Prostate gland (tissue), 2 donors: ENCODE results near the gene SUPT6H. TPM values are rescaled to one million over a fixed set of nuclear protein-coding genes. Genes with fewer than 3 reads are reported as not detected.
A peak's percentile ranks its signal among the peaks of the same experiment; 100 is the strongest.

Experiments
- DNase-seq: peaks from one replicate; pipeline ENCODE4 v3.0.0-alpha.2; 2019; ENCODE audit warnings: low spot score
- H3K27ac ChIP-seq, 2 donors: fragments of 200-600 bp; sonication (generic); 2 replicates each; pipeline ENCODE4 v1.5.1; 2017 to 2019
- H3K27me3 ChIP-seq: fragments of 200-600 bp; sonication (generic); replicated peaks from 2 replicates; pipeline ENCODE4 v1.5.1; 2019; ENCODE audit not compliant: insufficient read depth
- H3K36me3 ChIP-seq, 2 donors: fragments of 200-600 bp; sonication (generic); 1 replicate in 1 of 2; 2 replicates in 1 of 2; pipeline versions ENCODE4 v1.5.1 to v1.8.1; 2017 to 2019
- H3K4me1 ChIP-seq: fragments of 200-600 bp; sonication (generic); replicated peaks from 2 replicates; pipeline ENCODE4 v1.5.1; 2019
- H3K4me3 ChIP-seq, 2 donors: fragments of 200-600 bp; sonication (generic); 2 replicates each; pipeline ENCODE4 v1.5.1; 2017 to 2019
- H3K9me3 ChIP-seq: fragments of 200-600 bp; sonication (generic); 2 replicates; pipeline ENCODE4 v1.5.1; 2017
- POLR2A ChIP-seq: fragments of 450-650 bp; IDR thresholded peaks from one replicate; pipeline ENCODE4 v1.6.1; 2016; ENCODE audit warnings: antibody characterized with exemption, mild to moderate bottlenecking
- POLR2AphosphoS5 ChIP-seq: sonication (generic); formaldehyde crosslinking; IDR thresholded peaks from one replicate; pipeline ENCODE4 v1.6.1; 2017; ENCODE audit warnings: antibody characterized with exemption
- WGBS: methylation state at CpG from one replicate; pipeline ENCODE4 v1.1.5; 2018; 5-methylcytosine and 5-hydroxymethylcytosine counted together
- intact Hi-C: fragments of 100-400 bp; cut with DNase I; formaldehyde crosslinking; loops from one replicate; pipeline ENCODE4 v1.14.2; 2022
- total RNA-seq, 2 donors: library from RNA; depleted of rRNA; stranded (reverse); fragments of >200 nt; gene quantifications; one replicate each; pipeline ENCODE4 v1.1.0, GENCODE V29; 2016
- TF ChIP-seq, protein P1 (sequence below), 4 experiments: fragments of 200-600 bp in 2 of 4; fragments of 450-650 bp in 2 of 4; sonication (generic) in 2 of 4; IDR thresholded peaks; 1 replicate in 3 of 4; 2 replicates in 1 of 4; pipeline ENCODE4 v1.5.1; 2016 to 2019; ENCODE audit warnings: antibody characterized with exemption in 4 of 4, mild to moderate bottlenecking in 2 of 4, moderate library complexity in 2 of 4

Gene SUPT6H
- total RNA-seq, 2 donors from 2014 or later = 52.7 to 138 TPM

DNA sequence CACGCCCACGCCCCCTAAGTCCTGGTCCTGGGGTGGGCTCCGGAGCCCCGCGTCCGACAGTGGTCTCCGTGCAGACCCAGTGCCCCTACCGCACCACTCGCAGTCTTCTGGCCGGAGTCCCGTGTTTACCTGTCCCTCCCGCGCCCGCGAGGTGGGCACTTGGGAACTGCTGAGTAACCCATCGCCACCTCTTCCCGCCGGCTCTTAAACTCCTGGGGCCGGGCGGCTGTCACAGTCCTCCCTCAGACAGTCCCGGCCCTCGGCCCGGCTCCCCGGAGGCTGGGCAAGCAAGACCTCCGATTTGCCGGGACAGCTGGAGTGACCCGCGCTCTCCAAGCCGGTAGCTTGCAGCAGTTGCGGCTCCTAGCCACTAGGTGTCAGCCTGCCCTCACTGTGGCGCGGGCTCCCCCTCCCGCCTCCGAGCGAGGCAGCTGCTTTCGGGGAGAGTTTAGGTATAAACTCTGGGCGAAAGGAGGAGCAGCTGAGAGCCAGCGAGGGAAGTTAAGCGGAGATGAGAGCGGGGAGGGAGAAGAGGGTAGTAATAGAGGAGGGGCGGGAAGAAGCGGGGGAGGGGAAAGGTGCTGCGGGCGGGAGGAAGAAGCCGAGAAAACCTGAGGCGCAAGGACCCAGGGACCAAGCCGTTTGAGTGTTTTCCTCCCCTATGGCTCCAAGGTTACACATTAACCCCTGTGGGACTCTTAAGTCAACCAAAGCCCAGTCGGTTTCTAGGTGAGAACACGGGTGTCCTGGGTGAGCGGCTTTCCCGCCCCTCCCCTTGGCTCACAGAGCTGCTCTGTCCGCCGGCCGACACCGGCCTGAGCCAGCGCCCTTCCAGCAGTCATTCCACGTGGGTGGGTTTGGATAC, 64.9 kb downstream of the SUPT6H start:
- TF ChIP-seq, protein P1, sequence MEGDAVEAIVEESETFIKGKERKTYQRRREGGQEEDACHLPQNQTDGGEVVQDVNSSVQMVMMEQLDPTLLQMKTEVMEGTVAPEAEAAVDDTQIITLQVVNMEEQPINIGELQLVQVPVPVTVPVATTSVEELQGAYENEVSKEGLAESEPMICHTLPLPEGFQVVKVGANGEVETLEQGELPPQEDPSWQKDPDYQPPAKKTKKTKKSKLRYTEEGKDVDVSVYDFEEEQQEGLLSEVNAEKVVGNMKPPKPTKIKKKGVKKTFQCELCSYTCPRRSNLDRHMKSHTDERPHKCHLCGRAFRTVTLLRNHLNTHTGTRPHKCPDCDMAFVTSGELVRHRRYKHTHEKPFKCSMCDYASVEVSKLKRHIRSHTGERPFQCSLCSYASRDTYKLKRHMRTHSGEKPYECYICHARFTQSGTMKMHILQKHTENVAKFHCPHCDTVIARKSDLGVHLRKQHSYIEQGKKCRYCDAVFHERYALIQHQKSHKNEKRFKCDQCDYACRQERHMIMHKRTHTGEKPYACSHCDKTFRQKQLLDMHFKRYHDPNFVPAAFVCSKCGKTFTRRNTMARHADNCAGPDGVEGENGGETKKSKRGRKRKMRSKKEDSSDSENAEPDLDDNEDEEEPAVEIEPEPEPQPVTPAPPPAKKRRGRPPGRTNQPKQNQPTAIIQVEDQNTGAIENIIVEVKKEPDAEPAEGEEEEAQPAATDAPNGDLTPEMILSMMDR (IDR thresholded peaks at IDR 0.05) = peak; percentile 99 to 100 (median 100)
- TF ChIP-seq POLR2AphosphoS5 = peak; percentile 90
- no peak for TF ChIP-seq POLR2A
- H3K36me3 ChIP-seq = peaks cover 5 to 7% of the 10 kb centered on the region in 2 donors
- peak; percentile 94 for DNase-seq
- H3K4me3 ChIP-seq = peak overlapping the region; percentile 63 to 76
- H3K27me3 ChIP-seq = no peaks in the 10 kb centered on the region
- WGBS = under 1% methylated on average over 57 of the region's 57 CpGs
- intact Hi-C loops = loop anchor here (2.0 to 10.0 kb wide), 3 partner anchors 24 to 225 kb away; partner anchors contain the start of gene PHF12
- H3K27ac ChIP-seq = peak overlapping the region; percentile 99
- no peaks in the 10 kb centered on the region for H3K9me3 ChIP-seq
- peaks cover 13% of the 10 kb centered on the region for H3K4me1 ChIP-seq

DNA sequence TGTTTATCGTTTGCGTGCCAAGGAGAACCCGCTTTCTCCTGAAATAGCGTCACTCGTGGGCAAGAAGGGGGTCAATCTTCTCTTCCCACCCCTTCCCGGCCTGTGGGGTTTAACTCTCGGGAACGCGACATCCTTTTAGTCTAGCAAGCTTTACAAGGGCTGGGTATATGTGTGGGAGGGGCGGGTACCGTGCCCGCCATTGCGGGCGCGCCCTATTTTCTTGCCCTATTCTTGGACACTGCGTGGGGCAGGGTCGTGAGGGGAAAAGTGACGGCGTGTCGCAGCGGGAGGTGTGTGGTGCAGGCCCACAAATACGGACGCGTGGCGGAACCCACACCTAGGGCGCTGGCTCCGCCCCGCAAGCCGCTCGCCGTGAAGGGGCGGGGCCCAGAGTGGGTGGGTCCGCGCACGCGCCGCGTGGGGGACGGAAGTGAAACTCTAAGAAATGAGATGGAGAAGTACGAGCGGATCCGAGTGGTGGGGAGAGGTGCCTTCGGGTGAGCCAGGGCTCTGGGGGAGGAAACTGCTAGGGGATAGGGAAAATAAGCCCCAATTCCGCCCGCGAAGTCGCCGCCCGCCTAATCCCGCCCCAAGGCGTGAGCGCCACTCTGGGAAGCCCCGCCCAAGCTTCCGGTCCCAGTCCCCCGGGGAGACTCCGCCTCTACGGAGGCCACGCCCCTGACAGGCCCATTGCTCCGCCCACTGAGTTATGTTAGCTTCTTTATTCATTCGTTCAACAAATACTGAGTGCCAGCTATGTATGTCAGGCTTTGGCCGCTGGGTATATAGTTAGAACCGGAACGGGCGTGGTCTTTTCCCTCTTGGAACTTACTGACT, 66.6 kb downstream of the SUPT6H start, which contains the start of gene NEK8:
Gene NEK8 (plus strand): TSS at position 425 of the 837 bp plus-strand sequence. CDS start 26 bp downstream, at position 451.
- Histone ChIP-seq H3K4me3 (peak within 1 kb of the TSS; percentile 63 to 76), H3K27me3 (no peaks in the 10 kb centered on the region), H3K27ac (peak within 1 kb of the TSS; percentile 99), H3K36me3 (peaks cover 0 to 1% of the 10 kb centered on the region in 2 donors), H3K4me1 (no peaks in the 10 kb centered on the region), H3K9me3 (no peaks in the 10 kb centered on the region)
- intact Hi-C loops = loop anchor here (2.0 to 10.0 kb wide), 3 partner anchors 14 to 224 kb away; partner anchors contain the start of gene PHF12
- under 1% methylated on average over 52 of the region's 64 CpGs for WGBS
- DNase-seq = peak; percentile 98
- peak; percentile 87 for TF ChIP-seq POLR2A
- peak; percentile 92 for TF ChIP-seq POLR2AphosphoS5
- TF ChIP-seq, protein P1 (IDR thresholded peaks at IDR 0.05) = peak in 1 of 4 experiments; percentile 16

DNA sequence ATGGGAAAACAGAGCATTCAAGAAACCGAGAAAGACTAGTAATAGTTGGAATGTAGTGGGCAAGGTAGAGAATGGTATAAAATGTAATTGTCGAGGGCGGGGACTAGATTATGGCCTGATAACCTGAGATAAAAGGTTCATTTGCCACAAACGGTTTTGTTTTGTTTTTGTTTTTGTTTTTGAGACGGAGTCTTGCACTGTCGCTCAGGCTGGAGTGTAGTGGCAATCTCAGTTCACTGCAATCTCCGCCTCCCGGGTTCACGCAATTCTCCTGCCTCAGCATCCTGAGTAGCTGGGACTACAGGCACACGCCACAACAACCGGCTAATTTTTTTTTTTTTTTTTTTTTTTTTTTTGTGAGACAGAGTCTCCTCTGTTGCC, 67.9 kb downstream of the SUPT6H start:
- TF ChIP-seq POLR2A (no peak), POLR2AphosphoS5 (no peak)
- TF ChIP-seq, protein P1 (IDR thresholded peaks at IDR 0.05) = no peak
- no peak for DNase-seq
- H3K27me3 ChIP-seq = no peaks in the 10 kb centered on the region
- WGBS = 83% methylated on average over 11 of the region's 11 CpGs
- no peaks in the 10 kb centered on the region for H3K4me1 ChIP-seq
- no peak overlapping the region for H3K4me3 ChIP-seq
- peaks cover 0 to 3% of the 10 kb centered on the region in 2 donors for H3K36me3 ChIP-seq
- intact Hi-C loops = loop anchor here (2.0 to 10.0 kb wide), 3 partner anchors 13 to 222 kb away; partner anchors contain the start of gene PHF12
- H3K27ac ChIP-seq = peak overlapping the region; percentile 99
- no peaks in the 10 kb centered on the region for H3K9me3 ChIP-seq

DNA sequence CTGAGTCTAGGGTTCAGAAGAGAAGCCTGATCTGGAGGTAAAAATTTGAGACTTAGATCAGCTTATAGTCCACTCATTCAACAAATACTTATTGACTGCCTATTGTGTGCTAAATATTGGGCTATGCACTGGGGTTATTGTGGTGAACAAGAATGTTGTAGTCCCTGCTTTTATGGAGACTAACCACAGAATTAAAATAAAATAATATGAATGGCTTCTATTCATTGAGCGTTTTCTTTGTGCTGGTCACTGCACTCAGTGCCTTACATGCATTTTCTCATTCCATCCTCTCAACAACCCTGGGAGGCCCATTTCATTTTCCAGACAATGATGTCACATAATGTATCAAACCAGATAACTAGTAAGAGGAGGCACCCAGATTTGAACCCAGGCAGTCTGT, 71.3 kb downstream of the SUPT6H start:
- Histone ChIP-seq H3K27me3 (no peaks in the 10 kb centered on the region), H3K4me3 (no peak overlapping the region), H3K36me3 (peaks cover 0 to 3% of the 10 kb centered on the region in 2 donors), H3K4me1 (no peaks in the 10 kb centered on the region), H3K9me3 (no peaks in the 10 kb centered on the region), H3K27ac (no peak overlapping the region)
- no peak for DNase-seq
- intact Hi-C loops = no loop called here
- 72% methylated on average over 1 of the region's 1 CpG for WGBS
- TF ChIP-seq, protein P1 (IDR thresholded peaks at IDR 0.05) = no peak
- TF ChIP-seq POLR2A (no peak), POLR2AphosphoS5 (no peak)
